Caco-2 (cell line): Measurements from ENCODE around the gene NCOR2. TPM values are rescaled to one million over a fixed set of nuclear protein-coding genes. Genes with fewer than 3 reads are reported as not detected.

Experiments
- BruUV-seq: library from RNA; stranded (reverse); fragments of 400-500 nt; replicated peaks from 2 replicates; lab custom pipeline; 2021; lab: Mats Ljungman, UMichigan
- CTCF ChIA-PET: fragments of 300-600 bp; sonication (Branson Sonifier 250); formaldehyde crosslinking; loops from one replicate; lab custom pipeline; 2022; ENCODE audit warnings: antibody characterized with exemption; lab: Charles Lee
- POLR2A ChIA-PET: fragments of 300-600 bp; sonication (Branson Sonifier 250); formaldehyde crosslinking; loops from one replicate; lab custom pipeline; 2022; ENCODE audit warnings: antibody characterized with exemption; lab: Charles Lee
- DNase-seq, 2 experiments: peaks; one replicate each; pipeline versions ENCODE4 v3.0.0 to v3.0.0-alpha.2; 2020 to 2022
- H3K27me3 ChIP-seq: replicated peaks from 2 replicates; pipeline ENCODE4 v1.6.0; 2011; ENCODE audit warnings: low read length; ENCODE audit not compliant: control insufficient read depth, insufficient read depth
- H3K36me3 ChIP-seq: 2 replicates; pipeline ENCODE4 v1.5.1; 2011; ENCODE audit warnings: low read length; ENCODE audit not compliant: control insufficient read depth, insufficient read depth
- H3K4me1 ChIP-seq: fragments of 250-450 bp; sonication (Bioruptor Pico); 2 replicates; pipeline ENCODE4 v1.5.1; 2020; ENCODE audit warnings: mild to moderate bottlenecking
- H3K4me3 ChIP-seq: 2 replicates; pipeline ENCODE4 v1.5.1; 2011; ENCODE audit warnings: low read depth, mild to moderate bottlenecking, control low read depth, low read length
- H3K9me3 ChIP-seq: fragments of 250-450 bp; sonication (Bioruptor Pico); 2 replicates; pipeline ENCODE4 v1.5.1; 2020; ENCODE audit warnings: mild to moderate bottlenecking, moderate library complexity
- H3K27ac Mint-ChIP-seq: one replicate; pipeline ENCODE4 v1.8.0; 2022; ENCODE audit warnings: mixed read lengths; ENCODE audit not compliant: unreplicated experiment
- H3K27me3 Mint-ChIP-seq: one replicate; pipeline ENCODE4 v1.8.0; 2022; ENCODE audit warnings: mixed read lengths; ENCODE audit not compliant: insufficient read depth, unreplicated experiment
- H3K36me3 Mint-ChIP-seq: one replicate; pipeline ENCODE4 v1.8.0; 2022; ENCODE audit warnings: mild to moderate bottlenecking, mixed read lengths; ENCODE audit not compliant: insufficient read depth, unreplicated experiment
- H3K4me1 Mint-ChIP-seq: one replicate; pipeline ENCODE4 v1.8.0; 2022; ENCODE audit warnings: low read depth, mixed read lengths; ENCODE audit not compliant: unreplicated experiment
- H3K4me3 Mint-ChIP-seq: one replicate; pipeline ENCODE4 v1.8.0; 2022; ENCODE audit warnings: mild to moderate bottlenecking, moderate library complexity, mixed read lengths; ENCODE audit not compliant: unreplicated experiment
- H3K9me3 Mint-ChIP-seq: one replicate; pipeline ENCODE4 v1.8.0; 2022; ENCODE audit warnings: mixed read lengths; ENCODE audit not compliant: unreplicated experiment
- intact Hi-C: fragments of 100-400 bp; cut with micrococcal nuclease; formaldehyde crosslinking; loops from one replicate; pipeline ENCODE4 v1.10.0; 2022; ENCODE audit not compliant: unreplicated experiment
- total RNA-seq: library from RNA; stranded (reverse); gene quantifications from 2 replicates; pipeline ENCODE4 v1.2.3, GENCODE V29; 2022
- TF ChIP-seq, protein P1 (sequence below), 2 experiments: fragments of 200-600 bp in 1 of 2; IDR thresholded peaks; 1 replicate in 1 of 2; 2 replicates in 1 of 2; pipeline versions ENCODE4 v1.5.1 to v1.8.0; 2011 to 2022; ENCODE audit warnings: antibody characterized with exemption in 1 of 2, control low read depth in 1 of 2, inconsistent platforms in 1 of 2, low read depth in 1 of 2, low read length in 1 of 2, mild to moderate bottlenecking in 1 of 2, moderate library complexity in 1 of 2; ENCODE audit not compliant: insufficient read depth in 1 of 2, severe bottlenecking in 1 of 2, unreplicated experiment in 1 of 2

Gene NCOR2
- total RNA-seq, 1 experiment from 2014 or later: 250 TPM

GRCh38 chr12:124530637-124531263 lies 36.7 kb downstream of the NCOR2 start:
- Mint-ChIP-seq H3K4me3 (no peak overlapping the region), H3K36me3 (peaks cover 36% of the 10 kb centered on the region), H3K4me1 (peaks cover 9% of the 10 kb centered on the region), H3K9me3 (no peaks in the 10 kb centered on the region), H3K27ac (no peak overlapping the region), H3K27me3 (no peaks in the 10 kb centered on the region)
- no peaks in the 10 kb centered on the region for H3K4me1 ChIP-seq
- intact Hi-C loops: no loop called here
- no peaks in the 10 kb centered on the region for H3K9me3 ChIP-seq
- ChIA-PET CTCF (no interaction called here), POLR2A (no interaction called here)
- H3K36me3 ChIP-seq: peaks cover 3% of the 10 kb centered on the region
- DNase-seq: no peak
- TF ChIP-seq, protein P1, sequence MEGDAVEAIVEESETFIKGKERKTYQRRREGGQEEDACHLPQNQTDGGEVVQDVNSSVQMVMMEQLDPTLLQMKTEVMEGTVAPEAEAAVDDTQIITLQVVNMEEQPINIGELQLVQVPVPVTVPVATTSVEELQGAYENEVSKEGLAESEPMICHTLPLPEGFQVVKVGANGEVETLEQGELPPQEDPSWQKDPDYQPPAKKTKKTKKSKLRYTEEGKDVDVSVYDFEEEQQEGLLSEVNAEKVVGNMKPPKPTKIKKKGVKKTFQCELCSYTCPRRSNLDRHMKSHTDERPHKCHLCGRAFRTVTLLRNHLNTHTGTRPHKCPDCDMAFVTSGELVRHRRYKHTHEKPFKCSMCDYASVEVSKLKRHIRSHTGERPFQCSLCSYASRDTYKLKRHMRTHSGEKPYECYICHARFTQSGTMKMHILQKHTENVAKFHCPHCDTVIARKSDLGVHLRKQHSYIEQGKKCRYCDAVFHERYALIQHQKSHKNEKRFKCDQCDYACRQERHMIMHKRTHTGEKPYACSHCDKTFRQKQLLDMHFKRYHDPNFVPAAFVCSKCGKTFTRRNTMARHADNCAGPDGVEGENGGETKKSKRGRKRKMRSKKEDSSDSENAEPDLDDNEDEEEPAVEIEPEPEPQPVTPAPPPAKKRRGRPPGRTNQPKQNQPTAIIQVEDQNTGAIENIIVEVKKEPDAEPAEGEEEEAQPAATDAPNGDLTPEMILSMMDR (IDR thresholded peaks at IDR 0.05; ENCODE audit: insufficient read depth in 1 of 2, low read depth in 1 of 2, low read length in 1 of 2, severe bottlenecking in 1 of 2, unreplicated experiment in 1 of 2): no peak
- no TSS peak for BruUV-seq
- H3K4me3 ChIP-seq: no peak overlapping the region
- H3K27me3 ChIP-seq: no peaks in the 10 kb centered on the region

DNA sequence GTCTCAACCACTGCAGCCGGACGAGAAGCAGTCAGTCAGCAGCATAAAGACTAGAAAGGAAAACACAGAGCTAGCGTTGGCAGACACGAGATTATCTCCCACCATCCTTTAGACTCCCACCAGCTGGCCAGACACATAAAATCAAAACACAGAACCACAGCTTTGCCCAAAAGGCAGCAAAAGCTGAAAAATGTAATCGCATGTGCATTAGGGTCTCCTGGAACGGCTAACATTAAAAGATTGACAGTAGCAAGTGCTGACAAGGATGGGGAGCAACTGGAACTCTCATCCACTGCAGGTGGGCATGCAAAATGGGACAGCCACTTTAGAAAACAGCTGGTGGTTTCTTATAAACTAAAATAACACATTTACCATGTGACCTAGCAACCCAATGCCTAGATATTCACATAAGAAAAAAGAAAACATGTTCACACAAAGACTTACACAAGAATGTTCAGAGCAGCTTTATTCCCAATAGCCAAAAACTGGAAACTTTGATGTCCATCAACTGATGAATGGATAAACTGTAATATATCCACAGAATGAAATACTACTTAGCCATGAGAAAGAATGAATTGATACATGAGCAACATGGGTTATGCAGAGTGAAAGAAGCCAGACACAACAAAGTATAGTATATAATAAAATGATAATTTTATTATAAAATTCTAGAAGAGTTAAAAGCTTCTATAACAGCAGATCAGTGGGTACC lies 37.7 kb downstream of the NCOR2 start:
- Histone ChIP-seq H3K4me3 (no peak overlapping the region), H3K27me3 (no peaks in the 10 kb centered on the region), H3K9me3 (no peaks in the 10 kb centered on the region), H3K4me1 (no peaks in the 10 kb centered on the region), H3K36me3 (peaks cover 5% of the 10 kb centered on the region)
- POLR2A ChIA-PET: no interaction called here
- no peaks in the 10 kb centered on the region for H3K27me3 Mint-ChIP-seq
- H3K4me1 Mint-ChIP-seq: peaks cover 9% of the 10 kb centered on the region
- CTCF ChIA-PET: no interaction called here
- BruUV-seq: no TSS peak
- TF ChIP-seq, protein P1 (IDR thresholded peaks at IDR 0.05; ENCODE audit: insufficient read depth in 1 of 2, low read depth in 1 of 2, low read length in 1 of 2, severe bottlenecking in 1 of 2, unreplicated experiment in 1 of 2): no peak
- H3K27ac Mint-ChIP-seq: no peak overlapping the region
- H3K9me3 Mint-ChIP-seq: no peaks in the 10 kb centered on the region
- no peak for DNase-seq
- H3K36me3 Mint-ChIP-seq: peaks cover 41% of the 10 kb centered on the region
- intact Hi-C loops: no loop called here
- H3K4me3 Mint-ChIP-seq: no peak overlapping the region

- CTCF ChIA-PET: no interaction called here
- POLR2A ChIA-PET: no interaction called here
- H3K9me3 Mint-ChIP-seq: no peaks in the 10 kb centered on the region
- BruUV-seq: no TSS peak
- no peaks in the 10 kb centered on the region for H3K27me3 ChIP-seq
- no peaks in the 10 kb centered on the region for H3K4me1 ChIP-seq
- H3K4me1 Mint-ChIP-seq: peaks cover 9% of the 10 kb centered on the region
- DNase-seq: no peak
- TF ChIP-seq, protein P1 (IDR thresholded peaks at IDR 0.05; ENCODE audit: insufficient read depth in 1 of 2, low read depth in 1 of 2, low read length in 1 of 2, severe bottlenecking in 1 of 2, unreplicated experiment in 1 of 2): no peak
- intact Hi-C loops: no loop called here
- H3K27ac Mint-ChIP-seq: peak overlapping the region; percentile 57
- H3K9me3 ChIP-seq: no peaks in the 10 kb centered on the region
- no peak overlapping the region for H3K4me3 Mint-ChIP-seq
- H3K36me3 ChIP-seq: peaks cover 3% of the 10 kb centered on the region
- no peaks in the 10 kb centered on the region for H3K27me3 Mint-ChIP-seq
- peaks cover 28% of the 10 kb centered on the region for H3K36me3 Mint-ChIP-seq
- no peak overlapping the region for H3K4me3 ChIP-seq
Observed at GRCh38 chr12:124527861-124528561, 39.4 kb downstream of the NCOR2 start.
